K562 (cell line): ENCODE measurements around the gene CDK14. TPM values are rescaled to one million over a fixed set of nuclear protein-coding genes. Genes with fewer than 3 reads are reported as not detected.

ENCODE experiments used
- ATAC-seq: fragments of 200-7000 bp; cut with Tn5 transposase; 3 replicates; pipeline ENCODE4 v1.9.1; 2020; ENCODE audit warnings: moderate library complexity
- BruUV-seq: library from RNA; stranded (reverse); fragments of 400-500 nt; replicated peaks from 2 replicates; lab custom pipeline; 2021; lab: Mats Ljungman, UMichigan
- CTCF ChIA-PET: fragments of 300-600 bp; formaldehyde crosslinking; extraction: SDS; loops from one replicate; lab custom pipeline; 2021; ENCODE audit warnings: low intra/inter-chr PET ratio; lab: Yijun Ruan, JAX
- POLR2A ChIA-PET: fragments of 300-600, 350-650 bp; sonication (Branson Sonifier 250); formaldehyde crosslinking; extraction: SDS; loops from one replicate; lab custom pipeline; 2021; ENCODE audit warnings: antibody characterized with exemption, inconsistent platforms; lab: Yijun Ruan, JAX
- DNase-seq, 4 experiments: peaks; one replicate each; pipeline versions ENCODE4 v3.0.0 to v3.0.0-alpha.2; 2011 to 2018; ENCODE audit warnings: low spot score in 3 of 4, mixed read lengths in 3 of 4; ENCODE audit errors: extremely low read depth in 1 of 4
- FAIRE-seq: peaks from 2 replicates; lab custom pipeline; 2011; peaks lifted over from hg19 to GRCh38; lab: Jason Lieb, UNC
- H2AFZ ChIP-seq: 2 replicates; pipeline ENCODE4 v1.6.0; 2011; ENCODE audit warnings: low read depth, low read length, control low read depth, inconsistent platforms
- H3K27ac ChIP-seq: fragments of 200-600 bp; 3 replicates; pipeline ENCODE4 v1.8.0; 2011; ENCODE audit warnings: low read depth, mild to moderate bottlenecking, control low read depth, inconsistent platforms, low read length, moderate library complexity, mixed read lengths; ENCODE audit errors: extremely low read depth
- H3K27me3 ChIP-seq, 2 experiments: fragments of 300-600 bp in 1 of 2; 2 replicates in 1 of 2; 3 replicates in 1 of 2; pipeline versions ENCODE4 v1.6.0 to v1.8.0; 2011; ENCODE audit warnings: inconsistent platforms in 2 of 2, low read length in 2 of 2, mild to moderate bottlenecking in 1 of 2, mixed read lengths in 1 of 2, moderate library complexity in 1 of 2; ENCODE audit not compliant: control insufficient read depth in 2 of 2, insufficient read depth in 2 of 2
- H3K36me3 ChIP-seq: fragments of 300-600 bp; 3 replicates; pipeline ENCODE4 v1.8.0; 2011; ENCODE audit warnings: mild to moderate bottlenecking, low read length, inconsistent platforms; ENCODE audit not compliant: control insufficient read depth, insufficient read depth
- H3K4me1 ChIP-seq, 2 experiments: fragments of 200-600 bp in 1 of 2; replicated peaks in 1 of 2; 2 replicates in 1 of 2; 3 replicates in 1 of 2; pipeline versions ENCODE4 v1.5.1 to v1.8.0; 2011; ENCODE audit warnings: inconsistent platforms in 2 of 2, low read length in 2 of 2, mild to moderate bottlenecking in 1 of 2, mixed read lengths in 1 of 2, moderate library complexity in 1 of 2; ENCODE audit not compliant: control insufficient read depth in 2 of 2, insufficient read depth in 2 of 2
- H3K4me2 ChIP-seq: 2 replicates; pipeline ENCODE4 v1.6.1; 2011; ENCODE audit warnings: low read length, control low read depth, inconsistent platforms, mixed read lengths; ENCODE audit not compliant: insufficient read depth
- H3K4me3 ChIP-seq: fragments of 200-600 bp; sonication (generic), shearing (Covaris generic); 2 replicates; pipeline ENCODE4 v1.5.1; 2016; ENCODE audit warnings: control low read depth, inconsistent platforms
- H3K79me2 ChIP-seq: fragments of 200-600 bp; 3 replicates; pipeline ENCODE4 v1.8.0; 2011; ENCODE audit warnings: low read length, inconsistent platforms; ENCODE audit not compliant: control insufficient read depth, insufficient read depth
- H3K9ac ChIP-seq, 2 experiments: 2 replicates each; pipeline versions ENCODE4 v1.6.0 to v1.6.1; 2011; ENCODE audit warnings: low read depth in 2 of 2, low read length in 2 of 2, control low read depth in 1 of 2, inconsistent platforms in 1 of 2, mild to moderate bottlenecking in 1 of 2, mixed read lengths in 1 of 2; ENCODE audit not compliant: insufficient read depth in 1 of 2
- H3K9me1 ChIP-seq: one replicate; pipeline ENCODE4 v1.6.0; 2011; ENCODE audit warnings: inconsistent platforms, mild to moderate bottlenecking, low read length, moderate library complexity; ENCODE audit not compliant: control insufficient read depth, insufficient read depth
- H3K9me3 ChIP-seq: replicated peaks from 2 replicates; pipeline ENCODE4 v1.5.1; 2011; ENCODE audit warnings: low read depth, low read length, inconsistent platforms; ENCODE audit not compliant: control insufficient read depth, insufficient read depth
- H4K20me1 ChIP-seq: replicated peaks from 2 replicates; pipeline ENCODE4 v1.6.1; 2011; ENCODE audit warnings: low read length, inconsistent platforms, mixed read lengths; ENCODE audit not compliant: control insufficient read depth, insufficient read depth
- EZH2 ChIP-seq: IDR thresholded peaks from 2 replicates; pipeline ENCODE4 v1.6.1; 2012; ENCODE audit warnings: low read depth, mild to moderate bottlenecking, inconsistent platforms, low read length, borderline replicate concordance
- FOXA1 ChIP-seq: fragments of 450-650 bp; IDR thresholded peaks from 2 replicates; pipeline ENCODE4 v1.6.1; 2016; ENCODE audit warnings: mild to moderate bottlenecking, borderline replicate concordance
- NFYB ChIP-seq: IDR thresholded peaks from 2 replicates; pipeline ENCODE4 v1.6.1; 2011; ENCODE audit warnings: mild to moderate bottlenecking, moderate library complexity; ENCODE audit not compliant: insufficient read length; ENCODE audit errors: extremely low read depth
- PTBP1 ChIP-seq: fragments of 200-400 bp; formaldehyde crosslinking; IDR thresholded peaks from 2 replicates; pipeline ENCODE4 v1.6.1; 2017; ENCODE audit warnings: low read depth, low read length
- WGBS: fragments of 100-300 bp; shearing (Covaris generic); methylation state at CpG from one replicate; pipeline ENCODE4 v1.1.6; 2016; ENCODE audit warnings: low coverage, mixed read lengths; ENCODE audit not compliant: insufficient coverage; ENCODE audit errors: missing lambda C conversion rate; 5-methylcytosine and 5-hydroxymethylcytosine counted together
- in situ Hi-C: fragments of 300-500 bp; cut with MboI; formaldehyde crosslinking; loops from 4 replicates; pipeline ENCODE4 v1.15.0; 2018; ENCODE audit warnings: inconsistent platforms, mixed read lengths
- intact Hi-C: fragments of 100-400 bp; cut with micrococcal nuclease; formaldehyde crosslinking; loops from 2 replicates; pipeline ENCODE4 v1.14.2; 2022
- polyA plus RNA-seq, 8 experiments: library from polyadenylated mRNA; depleted of rRNA in 4 of 8; stranded (reverse) in 5 of 8; unstranded in 3 of 8; fragments of >200 nt; fragmentation: Nextera tagmentation in 2 of 8; fragmentation: Illumina TruSeq in 1 of 8; extraction: Ambion mirVana in 2 of 8; extraction: Trizol in 1 of 8; gene quantifications; 2 replicates each; pipeline versions ENCODE4 v1.2.1 to v1.2.3, GENCODE V29; 2011 to 2014; ENCODE audit warnings: inconsistent platforms in 1 of 8, missing spikeins in 1 of 8
- total RNA-seq, 7 experiments: library from RNA; depleted of rRNA in 6 of 7; stranded (reverse); fragments of >200 nt in 6 of 7; fragmentation: Illumina TruSeq in 2 of 7; extraction: Trizol in 2 of 7; gene quantifications; 2 replicates each; pipeline versions ENCODE4 v1.2.1 to v1.2.3, GENCODE V29; 2011 to 2021; ENCODE audit warnings: low replicate concordance in 1 of 7
- TF ChIP-seq, protein P1 (sequence below): fragments of 250-450 bp; sonication (Bioruptor Pico); IDR thresholded peaks from 2 replicates; pipeline ENCODE4 v1.4.0; 2020; ENCODE audit warnings: mild to moderate bottlenecking

CDK14 gene
- total and polyA plus RNA-seq, 9 of the 15 experiments (the other 6 are each of a cell fraction or from before 2014, with no cell fraction given), result 0.03 to 0.91 (median 0.16) TPM

DNA sequence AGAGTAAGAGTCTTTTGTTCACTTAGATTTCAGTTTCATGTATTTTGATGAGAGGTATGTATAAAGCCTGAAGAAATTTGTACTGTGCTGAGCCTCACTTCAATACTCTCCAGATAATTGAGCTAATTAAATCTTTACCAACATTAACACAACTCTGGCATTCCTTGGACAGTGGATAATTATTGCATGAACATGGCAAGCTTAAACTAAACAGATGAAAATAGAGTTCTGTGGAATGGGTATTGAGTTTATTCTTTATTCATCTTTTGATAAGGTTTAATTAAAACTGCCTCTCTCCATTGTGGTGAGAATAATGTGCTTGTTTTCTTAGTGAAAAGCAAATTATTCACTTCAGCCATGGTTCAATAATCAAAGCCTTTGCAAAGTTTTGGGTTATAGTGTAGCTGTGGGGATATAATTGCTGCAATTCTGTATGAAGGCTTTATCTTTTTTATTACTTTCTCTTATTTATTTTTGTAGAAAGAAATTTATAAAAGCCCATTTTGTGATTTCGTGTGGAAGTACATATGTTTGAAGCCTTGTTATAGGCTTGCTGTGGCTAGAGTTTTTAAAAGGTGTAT lies 541.8 kb downstream of the CDK14 start:
- intact Hi-C loops, result no loop called here
- no peak for TF ChIP-seq PTBP1
- TF ChIP-seq FOXA1, result no peak
- no peak for TF ChIP-seq EZH2
- TF ChIP-seq NFYB, result no peak
- TF ChIP-seq, protein P1, sequence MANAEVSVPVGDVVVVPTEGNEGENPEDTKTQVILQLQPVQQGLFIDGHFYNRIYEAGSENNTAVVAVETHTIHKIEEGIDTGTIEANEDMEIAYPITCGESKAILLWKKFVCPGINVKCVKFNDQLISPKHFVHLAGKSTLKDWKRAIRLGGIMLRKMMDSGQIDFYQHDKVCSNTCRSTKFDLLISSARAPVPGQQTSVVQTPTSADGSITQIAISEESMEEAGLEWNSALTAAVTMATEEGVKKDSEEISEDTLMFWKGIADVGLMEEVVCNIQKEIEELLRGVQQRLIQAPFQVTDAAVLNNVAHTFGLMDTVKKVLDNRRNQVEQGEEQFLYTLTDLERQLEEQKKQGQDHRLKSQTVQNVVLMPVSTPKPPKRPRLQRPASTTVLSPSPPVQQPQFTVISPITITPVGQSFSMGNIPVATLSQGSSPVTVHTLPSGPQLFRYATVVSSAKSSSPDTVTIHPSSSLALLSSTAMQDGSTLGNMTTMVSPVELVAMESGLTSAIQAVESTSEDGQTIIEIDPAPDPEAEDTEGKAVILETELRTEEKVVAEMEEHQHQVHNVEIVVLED (CRISPR knock-in tag), result no peak
- peaks cover 0 to 3% of the 10 kb centered on the region in 2 experiments; a peak in 3 of 5 replicates for H3K27me3 ChIP-seq
- DNase-seq, result no peak
- CTCF ChIA-PET, result no interaction called here
- no peaks in the 10 kb centered on the region for H4K20me1 ChIP-seq
- no peaks in the 10 kb centered on the region for H3K9me3 ChIP-seq
- no peak for FAIRE-seq
- POLR2A ChIA-PET, result interaction anchor here (0.7 kb wide), 1 partner anchor 45 kb away, joined by 3 read pairs; no protein-coding TSS in a partner anchor
- H3K27ac ChIP-seq, result no peak overlapping the region
- H3K79me2 ChIP-seq, result no peaks in the 10 kb centered on the region
- H3K36me3 ChIP-seq, result no peaks in the 10 kb centered on the region
- BruUV-seq, result no TSS peak
- no peaks in the 10 kb centered on the region for H3K4me1 ChIP-seq
- no peak overlapping the region for H3K4me2 ChIP-seq
- no peak overlapping the region for H3K9ac ChIP-seq
- 0% methylated on average over 1 of the region's 1 CpG for WGBS
- ATAC-seq, result no peak
- H3K9me1 ChIP-seq, result no peaks in the 10 kb centered on the region
- H3K4me3 ChIP-seq, result no peak overlapping the region
- H2AFZ ChIP-seq, result no peak overlapping the region
- in situ Hi-C loops, result no loop called here
